GM12891 (cell line): ENCODE results near the gene TAOK2.
"Not testable (repeated sequence)": the region's sequence is repeated elsewhere in the genome, so short reads cannot be mapped to it uniquely, and the experiment has no call there.

ENCODE experiments used
- POLR2A ChIP-seq: IDR thresholded peaks from 2 replicates; pipeline ENCODE4 v1.6.1; 2011; ENCODE audit warnings: low read depth, low read length, control low read depth
- POLR2AphosphoS5 ChIP-seq: IDR thresholded peaks from 2 replicates; pipeline ENCODE4 v1.6.1; 2011; ENCODE audit warnings: low read depth, low read length, control low read depth

DNA sequence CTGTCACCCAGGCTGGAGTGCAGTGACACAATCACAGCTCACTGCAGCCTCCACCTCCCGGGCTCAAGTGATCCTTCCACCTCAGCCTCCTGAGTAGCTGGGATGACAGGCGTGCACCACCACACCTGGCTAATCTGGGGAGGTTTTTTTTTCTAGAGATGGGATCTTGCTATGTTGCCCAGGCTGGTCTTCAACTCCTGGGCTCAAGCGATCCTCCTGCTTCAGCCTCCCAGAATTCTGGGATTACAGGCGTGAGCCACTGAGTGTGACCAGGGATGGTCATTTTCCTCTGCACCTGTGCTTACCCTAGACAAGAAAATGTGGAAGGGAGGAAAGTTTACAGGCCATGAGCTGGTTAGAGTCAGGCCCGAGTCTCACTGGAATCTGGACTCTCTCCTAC is 67.0 kb downstream of the TAOK2 start:
- not testable (repeated sequence) for TF ChIP-seq POLR2AphosphoS5, POLR2A
